Activated T-helper 1 cell treated with Interleukin-2 at 50 U/mL for 16 hours (primary cell): Measurements from ENCODE around the gene ELAVL2.

Source experiments
- DNase-seq: peaks from one replicate; pipeline ENCODE4 v3.0.0-alpha.2; 2020; ENCODE audit warnings: low read depth

Gene ELAVL2

DNA sequence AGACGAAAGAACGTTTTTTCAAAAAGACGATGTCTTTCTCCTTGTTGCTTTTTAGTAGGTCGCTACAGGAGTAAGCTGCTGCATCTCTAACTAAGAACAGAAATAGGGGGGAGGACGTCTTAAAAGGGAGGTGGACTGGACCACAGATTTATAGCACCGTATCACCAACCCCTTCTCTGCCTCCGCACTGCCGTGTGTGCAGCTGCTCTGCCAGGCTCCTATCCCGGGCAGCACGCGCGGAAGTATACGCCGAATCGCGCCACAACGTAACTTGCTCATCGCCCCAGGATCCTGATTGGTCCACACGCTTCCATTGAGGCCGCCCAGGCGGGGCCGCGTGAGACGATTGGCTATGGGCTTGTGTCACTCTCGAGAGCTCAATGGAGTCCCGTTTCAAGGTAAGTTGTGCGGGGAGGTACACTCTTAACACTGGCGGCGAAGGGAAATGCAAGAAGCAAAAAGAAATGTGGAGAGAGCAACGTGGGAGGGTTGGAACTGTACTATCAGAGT, at the start of gene ELAVL2:
Gene ELAVL2 (minus strand): TSS at position 121 of the 510 bp plus-strand sequence. CDS start 64,006 bp downstream, outside the sequence.
- no peak for DNase-seq

DNA sequence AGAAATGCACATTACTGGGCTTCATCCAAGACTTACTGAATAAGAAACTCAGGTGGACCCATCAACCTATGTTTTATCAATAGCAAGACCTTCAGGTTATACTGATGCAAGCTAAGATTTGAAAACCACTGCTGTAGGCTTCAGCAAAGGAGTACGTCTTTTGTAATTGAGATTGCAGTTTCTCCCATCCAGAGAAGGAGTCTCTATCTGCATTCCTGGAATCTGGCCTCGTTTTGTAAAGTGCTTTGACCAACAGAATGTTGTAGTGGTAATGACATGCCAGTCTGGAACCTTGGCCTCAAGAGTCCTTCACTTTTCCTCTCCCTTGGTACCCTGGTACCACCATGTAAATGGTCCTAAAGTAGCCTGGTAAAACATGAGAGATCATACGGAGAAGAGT, 32.2 kb upstream of the ELAVL2 start:
- no peak for DNase-seq

DNA sequence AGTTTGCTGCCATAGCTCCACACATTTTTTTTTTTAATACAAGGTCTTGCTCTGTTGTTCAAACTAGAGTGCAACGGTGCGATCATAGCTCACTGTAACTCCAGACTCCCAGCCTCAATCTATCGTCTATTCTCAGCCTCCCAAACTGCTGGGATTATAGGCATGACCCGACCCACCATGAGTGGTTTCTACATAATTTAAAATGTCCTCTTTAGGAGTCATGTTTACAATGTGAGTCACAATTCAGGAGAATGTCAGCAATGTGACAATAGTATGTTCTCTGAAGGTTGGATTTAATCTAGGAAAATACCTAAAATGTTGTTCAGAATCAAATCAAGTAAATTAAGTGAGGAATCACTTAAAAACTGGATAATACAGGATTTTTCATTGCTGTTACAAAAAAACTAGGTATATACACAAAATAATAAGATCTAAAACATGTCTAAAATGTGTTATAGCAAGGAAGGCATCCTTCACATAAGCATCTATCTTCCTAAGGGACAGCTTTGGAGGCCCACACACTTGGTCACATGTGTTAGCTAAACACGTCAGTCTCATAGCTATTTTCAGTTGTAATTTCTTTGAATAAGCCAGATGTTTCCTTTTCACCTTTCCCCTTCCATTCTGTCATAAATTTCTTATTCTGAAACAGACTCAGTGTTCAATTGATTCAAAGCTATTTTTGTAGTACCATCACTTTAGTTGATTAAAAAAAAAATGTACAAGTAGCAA, 30.0 kb upstream of the ELAVL2 start:
- no peak for DNase-seq

DNA sequence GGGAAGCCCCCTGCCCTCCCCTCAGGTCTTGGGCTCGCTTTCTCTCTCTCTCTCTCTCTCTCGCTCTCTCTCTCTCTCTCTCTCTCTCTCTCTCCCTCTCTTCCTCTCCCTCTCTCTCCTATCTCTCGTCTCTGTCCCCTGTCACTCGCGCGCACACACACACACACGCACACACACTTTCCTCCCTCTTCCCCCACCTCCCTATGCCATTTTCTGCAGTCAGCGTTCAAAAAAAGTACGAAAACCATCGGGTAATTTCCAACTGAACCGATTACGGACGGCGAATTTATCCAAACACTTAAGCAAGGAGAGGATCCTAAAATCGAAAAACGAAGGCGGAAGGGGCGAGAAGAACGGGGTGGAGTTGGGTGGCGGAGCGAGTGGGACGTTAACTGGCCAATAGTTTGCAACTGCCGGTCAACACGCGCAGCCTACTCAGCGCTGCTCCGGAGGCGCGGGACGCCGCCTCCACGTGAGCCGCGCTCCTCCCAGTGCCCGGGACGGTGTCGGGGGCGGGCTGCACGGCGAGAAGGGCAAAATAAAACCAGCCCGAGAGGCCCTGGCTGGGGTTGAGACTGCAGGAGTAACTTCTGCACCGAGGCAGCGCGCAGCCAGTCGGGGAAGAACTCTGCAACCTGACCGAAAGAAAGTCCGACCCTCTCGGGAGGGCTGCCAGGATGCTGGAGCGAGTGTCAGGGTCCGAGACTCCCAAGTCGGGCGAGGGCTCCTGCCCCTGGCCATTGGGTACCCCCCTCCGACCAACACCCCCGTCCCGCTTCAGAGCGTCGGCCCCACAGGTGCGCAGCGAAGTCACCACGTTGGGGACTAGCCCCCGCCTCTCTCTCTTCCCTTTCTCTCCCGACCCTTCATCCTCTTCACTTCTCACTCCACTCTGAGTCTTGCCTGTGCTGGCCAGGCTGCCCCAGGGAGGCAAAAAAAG, 24.9 kb upstream of the ELAVL2 start:
- DNase-seq = no peak

DNA sequence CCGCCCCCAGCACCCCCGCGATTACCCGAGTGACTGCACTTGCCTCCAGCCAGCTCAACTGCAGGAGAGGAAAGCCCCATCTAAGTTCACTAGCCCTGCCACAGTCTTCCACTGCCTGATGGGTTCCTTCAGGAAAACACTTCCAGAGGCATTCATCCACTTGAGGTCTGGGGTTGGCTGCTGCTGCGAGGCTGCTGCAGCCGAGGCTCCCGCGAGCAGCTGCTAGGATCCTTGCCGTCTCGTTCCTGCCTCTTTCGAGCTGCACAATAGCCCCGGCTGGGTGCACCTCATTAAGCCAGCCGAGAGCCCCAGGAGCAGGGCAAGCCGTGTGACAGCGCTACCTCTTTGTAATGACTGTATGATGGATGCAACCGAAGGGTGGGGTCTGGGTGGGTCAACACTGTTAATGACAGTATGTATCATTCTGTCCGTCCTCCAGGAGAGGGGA, 24.2 kb upstream of the ELAVL2 start:
- DNase-seq = no peak

DNA sequence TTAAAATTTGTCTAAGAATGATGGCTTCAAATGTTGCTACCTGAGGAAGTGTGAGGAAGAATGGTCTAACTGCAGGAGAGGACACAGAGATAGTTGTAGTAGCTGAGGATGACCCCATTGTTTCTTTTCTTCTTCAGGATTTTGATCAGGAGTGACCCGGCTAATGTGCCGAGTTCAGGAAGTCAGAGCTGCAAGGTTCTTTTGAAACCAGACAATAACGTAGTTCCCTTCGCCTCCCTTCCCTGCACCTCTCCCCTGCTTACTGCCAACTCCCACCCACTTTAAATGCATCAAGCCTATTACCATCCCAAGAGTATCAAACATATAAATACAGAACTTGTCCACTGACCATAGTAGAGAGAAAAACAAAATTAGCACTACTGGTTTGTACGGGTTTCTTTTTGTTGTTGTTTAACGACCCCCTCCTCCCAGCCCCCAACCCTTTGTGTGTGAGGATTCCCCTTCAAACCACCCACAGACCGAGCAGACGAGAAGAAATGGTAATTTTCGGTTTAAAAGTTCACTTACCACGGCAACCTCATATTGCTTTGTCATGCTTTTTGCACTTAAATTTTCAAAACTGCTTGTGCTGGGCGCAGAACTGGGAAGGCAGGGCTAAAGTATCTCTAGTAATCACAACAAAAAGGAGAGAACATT, 23.5 kb upstream of the ELAVL2 start:
- DNase-seq = no peak

DNA sequence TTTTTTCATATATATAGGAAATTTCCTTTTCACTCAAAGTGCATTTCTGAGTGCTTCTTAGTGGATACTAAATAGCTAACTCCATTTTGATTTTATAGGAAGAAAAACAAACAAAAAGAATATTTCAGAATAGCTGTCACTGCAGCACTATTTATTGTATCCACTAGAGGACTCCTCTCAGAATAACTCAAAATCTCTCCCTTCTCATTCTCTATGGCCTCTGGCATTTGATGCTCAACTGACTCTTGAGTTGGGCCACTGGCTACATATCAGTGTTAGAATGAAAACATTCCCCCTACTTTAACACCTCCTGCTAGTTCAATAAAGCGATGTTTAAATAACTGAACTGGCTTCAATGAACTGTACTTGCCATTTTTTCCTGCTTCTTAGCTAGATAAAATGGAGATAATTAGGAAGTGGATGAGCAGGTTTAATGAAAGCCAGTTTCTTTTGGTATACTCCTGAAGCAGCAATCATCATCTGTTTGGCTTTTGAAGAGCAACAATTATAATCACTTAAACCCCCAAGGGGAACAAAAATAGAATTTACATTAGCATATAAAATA, 16.6 kb upstream of the ELAVL2 start:
- no peak for DNase-seq

DNA sequence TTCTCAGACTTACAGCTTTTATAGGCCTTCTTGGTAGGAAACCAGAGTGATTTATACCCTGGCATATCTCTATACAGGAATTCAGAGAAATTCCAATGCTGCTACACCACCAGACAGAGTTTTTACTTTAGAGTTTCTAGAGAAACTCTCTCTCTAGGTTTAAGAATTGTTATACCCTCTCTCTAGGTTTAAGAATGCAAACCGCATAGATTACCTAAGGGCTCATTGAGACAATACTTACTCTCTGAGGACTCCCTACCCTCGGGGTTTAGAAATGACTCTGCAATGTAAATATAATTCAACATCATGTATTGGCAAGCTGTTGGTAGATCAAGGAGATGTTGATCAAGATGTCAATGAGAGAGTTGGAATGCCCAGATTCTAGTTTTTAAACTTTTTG, 15.3 kb upstream of the ELAVL2 start:
- DNase-seq = no peak

DNA sequence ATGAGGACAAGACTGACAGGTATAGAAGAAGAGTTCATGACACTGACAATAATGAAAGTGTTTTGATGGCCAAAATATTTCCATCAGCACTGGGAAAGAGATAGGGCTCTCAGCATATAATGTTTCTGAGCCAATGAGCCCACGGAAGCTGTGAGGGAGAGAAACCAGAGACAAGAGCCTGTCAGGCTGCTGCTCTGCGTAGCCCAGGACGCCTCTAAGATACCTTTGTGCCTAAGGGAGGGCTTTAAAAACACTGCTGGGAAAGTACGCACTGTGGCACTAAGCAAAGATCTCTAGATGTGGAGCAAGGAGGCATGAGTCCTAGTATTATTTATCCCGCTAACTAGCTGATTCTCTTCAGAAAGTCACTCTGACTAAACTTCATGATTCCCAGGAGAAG, 11.0 kb upstream of the ELAVL2 start:
- no peak for DNase-seq

DNA sequence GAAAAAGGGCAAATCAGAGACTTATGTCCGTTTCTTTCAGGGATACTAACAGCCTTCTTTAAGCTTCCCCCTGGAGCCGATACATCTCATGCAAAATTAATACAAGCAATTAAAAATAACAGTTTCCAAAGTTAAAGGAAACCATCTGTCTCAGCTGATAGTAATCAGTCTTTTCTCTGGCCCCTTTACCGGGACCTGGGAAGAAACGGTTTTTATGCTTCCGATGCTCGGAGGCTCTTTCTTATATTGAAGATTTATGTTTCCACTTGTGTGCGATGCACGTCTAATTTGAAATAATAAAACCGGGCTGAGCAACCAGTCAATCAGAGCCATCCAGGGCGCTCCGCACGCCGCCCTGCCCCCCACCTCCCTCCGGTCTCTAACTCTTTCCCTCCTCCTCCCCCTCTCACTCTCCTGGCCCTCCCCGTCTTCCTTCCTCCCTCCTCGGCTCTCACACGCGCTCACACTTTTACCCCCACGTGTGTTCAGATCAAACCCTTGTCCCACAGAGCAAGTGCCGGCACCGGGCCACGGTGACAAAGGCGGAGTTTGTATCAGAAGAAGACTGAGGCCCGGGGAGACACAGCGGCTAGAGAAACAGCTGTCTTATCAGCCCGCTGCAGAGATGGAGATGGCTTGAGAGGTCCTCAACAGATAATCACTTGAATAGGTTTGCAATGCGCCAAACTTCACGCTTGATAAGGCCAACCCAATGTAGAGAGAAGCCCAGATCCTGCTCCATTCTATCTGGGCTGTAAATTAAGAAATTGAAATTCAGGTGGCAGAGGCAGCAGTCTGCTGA, 5.1 kb upstream of the ELAVL2 start:
- no peak for DNase-seq

DNA sequence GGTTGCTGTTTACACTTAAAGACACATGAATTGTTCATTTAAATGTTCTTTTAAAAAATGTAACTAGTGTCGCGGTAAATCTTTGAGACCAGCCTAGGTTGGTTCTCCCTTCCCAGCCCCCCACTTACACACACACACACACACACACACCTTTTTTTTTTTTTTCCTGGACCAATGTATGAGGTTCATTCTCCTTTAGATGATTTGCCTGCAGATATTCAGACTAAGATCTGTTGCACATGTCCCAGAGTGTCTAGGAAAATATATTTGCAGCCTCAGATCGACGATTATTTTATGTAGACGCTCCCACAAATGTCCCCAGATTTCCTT, 4.4 kb upstream of the ELAVL2 start:
- no peak for DNase-seq

DNA sequence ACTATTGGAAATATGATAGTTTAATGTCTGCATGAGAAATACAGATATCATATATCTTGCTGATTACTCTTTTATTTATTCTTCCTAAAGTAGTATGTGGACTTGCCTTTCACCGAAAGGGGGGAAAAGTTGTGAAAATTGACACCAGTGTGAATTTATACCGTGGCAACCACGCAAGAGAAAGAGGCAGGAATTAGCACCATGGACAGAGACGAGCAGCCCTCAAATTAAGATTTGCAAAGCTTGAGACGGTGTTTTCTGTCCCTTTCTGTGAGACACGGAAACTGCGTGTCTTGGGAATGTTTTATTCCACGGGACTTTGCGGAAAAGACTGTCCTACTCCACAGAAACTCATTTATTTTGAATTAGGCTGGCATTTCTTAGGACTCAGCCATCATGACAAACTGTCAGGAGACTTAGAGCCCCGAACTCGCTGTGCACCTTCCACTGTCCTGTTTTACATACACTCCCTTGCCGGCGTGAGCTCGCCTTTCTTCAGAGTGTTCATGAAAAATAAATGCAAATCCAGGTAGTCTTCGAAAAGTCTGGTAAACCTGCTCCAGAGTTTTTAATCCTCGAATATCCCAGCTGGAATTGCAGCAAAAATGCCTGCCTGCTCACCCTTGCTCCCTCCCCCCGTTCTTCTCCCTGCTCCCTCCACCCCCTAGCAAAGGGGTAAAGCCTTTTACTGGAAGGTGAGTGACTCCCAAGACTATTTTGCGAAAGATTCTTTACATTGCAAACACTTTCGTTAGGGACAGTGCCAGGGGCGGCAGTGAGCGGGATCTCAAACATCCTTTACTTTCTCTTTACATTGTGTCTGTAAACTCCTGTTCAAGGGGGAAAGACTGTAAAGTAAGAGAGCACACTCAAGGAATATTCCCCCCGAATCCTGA, 3.8 kb upstream of the ELAVL2 start:
- no peak for DNase-seq

DNA sequence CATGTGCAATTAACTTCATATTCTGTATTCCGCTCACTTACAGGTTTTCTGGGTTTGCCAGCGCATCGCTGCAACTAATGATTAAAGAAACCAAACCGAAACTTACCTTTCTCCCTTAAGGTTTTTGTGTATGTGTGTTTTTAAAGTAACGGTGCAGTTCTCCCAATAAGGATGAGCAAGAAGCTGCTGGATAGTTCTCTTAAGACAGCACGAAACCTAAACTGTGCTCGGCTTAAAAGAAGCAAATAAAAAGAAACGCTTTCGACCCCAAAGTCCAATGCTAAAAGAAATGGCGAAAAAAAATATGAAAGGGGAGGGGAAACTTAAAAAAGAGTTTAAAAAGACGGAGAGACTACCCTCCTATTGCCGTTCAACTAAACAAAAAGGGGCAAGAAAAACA, 340 bp downstream of the ELAVL2 start:
- DNase-seq = no peak

DNA sequence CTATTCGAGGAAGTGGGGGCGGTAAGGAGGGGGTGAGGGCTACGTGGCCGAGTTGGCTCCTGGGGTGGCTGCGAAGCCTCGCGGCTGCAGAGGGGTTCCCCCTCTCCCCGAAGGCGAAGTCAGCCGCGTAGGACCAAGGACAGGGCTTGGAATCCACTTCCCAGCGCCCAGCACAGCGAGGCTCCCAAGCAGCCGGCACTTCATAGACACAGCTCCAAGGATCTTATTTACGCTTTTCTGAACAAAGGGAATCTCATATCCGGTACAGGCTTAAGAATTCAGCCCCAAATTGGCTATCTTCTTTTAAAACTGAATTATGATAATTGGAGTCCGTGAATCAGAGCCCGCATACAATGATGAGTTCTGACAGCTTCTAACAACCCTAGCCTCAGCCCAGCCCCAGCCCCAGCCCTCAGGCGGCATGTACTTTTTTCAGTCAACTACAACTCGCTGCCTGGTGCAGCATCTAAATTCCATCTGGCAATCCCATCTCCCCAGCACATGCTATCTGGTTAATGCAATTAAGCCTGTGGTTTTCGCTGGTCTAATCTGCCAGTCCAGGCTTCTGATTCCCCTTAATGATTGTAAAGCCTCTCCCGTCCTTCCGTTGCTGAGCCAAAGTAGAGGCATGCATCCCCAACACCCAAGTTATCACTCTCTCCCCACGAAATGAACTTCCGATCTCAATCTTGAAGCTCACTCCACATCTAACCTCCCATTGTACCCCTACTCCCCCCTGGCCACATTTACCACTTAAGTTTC, 1.0 kb downstream of the ELAVL2 start:
- DNase-seq = no peak

DNA sequence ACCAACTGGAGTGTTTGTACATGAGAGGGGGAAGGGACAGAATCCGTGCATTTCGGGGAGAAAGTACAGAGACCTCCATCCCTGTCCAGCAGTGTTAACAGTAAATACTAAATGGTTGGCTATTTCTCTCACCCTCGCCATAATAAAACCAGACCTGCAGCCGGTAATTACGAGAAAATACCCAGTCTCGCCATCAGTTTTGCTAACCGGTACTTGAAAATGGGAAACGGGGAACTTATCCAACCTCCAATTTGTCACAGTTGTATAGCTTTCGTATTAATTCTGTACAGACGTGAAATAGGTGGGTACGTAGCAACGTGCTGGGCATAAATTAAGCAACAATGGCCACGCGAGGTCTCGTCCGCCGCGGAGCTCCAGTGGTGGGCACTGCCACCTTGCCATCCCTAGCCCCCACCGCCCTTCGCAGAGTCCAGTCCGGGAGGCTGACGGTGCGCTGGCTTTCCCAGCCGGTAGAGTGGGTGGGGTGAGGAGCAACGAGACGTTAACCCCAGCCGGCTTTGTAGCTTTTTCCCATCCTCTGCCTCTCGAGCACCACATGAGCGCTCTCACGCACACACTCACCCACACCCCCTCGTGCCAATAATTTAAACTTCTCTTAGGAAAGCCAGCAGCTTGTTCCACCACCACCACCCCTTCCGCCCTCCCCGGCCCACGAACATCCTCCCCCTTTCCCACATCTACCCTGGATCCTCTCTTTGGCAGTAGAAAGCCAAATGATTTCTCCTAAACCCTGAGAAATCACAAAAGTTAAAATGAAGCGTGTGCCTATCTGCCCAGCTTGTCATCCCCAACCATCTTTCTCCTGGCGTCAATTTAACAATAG, 1.8 kb downstream of the ELAVL2 start:
- no peak for DNase-seq

DNA sequence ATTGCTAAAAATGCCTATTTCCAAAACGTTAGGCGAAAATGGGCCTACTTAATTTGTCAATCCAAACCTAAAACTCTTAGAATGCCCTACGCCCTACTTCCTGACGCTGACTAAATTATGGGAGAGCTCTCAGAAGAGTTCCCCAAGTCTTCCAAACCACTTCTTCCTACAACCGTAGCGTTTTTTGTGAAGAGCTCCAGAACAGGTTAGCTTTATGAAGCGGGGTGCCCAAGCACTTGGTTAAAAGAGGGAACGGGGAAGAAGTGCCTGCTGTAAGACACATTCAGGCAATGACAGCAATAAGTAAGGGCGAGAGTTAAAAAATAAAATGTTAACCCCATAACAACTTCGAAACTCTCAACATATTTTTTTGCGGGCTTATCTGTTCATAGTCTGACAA, 2.8 kb downstream of the ELAVL2 start:
- DNase-seq = no peak

DNA sequence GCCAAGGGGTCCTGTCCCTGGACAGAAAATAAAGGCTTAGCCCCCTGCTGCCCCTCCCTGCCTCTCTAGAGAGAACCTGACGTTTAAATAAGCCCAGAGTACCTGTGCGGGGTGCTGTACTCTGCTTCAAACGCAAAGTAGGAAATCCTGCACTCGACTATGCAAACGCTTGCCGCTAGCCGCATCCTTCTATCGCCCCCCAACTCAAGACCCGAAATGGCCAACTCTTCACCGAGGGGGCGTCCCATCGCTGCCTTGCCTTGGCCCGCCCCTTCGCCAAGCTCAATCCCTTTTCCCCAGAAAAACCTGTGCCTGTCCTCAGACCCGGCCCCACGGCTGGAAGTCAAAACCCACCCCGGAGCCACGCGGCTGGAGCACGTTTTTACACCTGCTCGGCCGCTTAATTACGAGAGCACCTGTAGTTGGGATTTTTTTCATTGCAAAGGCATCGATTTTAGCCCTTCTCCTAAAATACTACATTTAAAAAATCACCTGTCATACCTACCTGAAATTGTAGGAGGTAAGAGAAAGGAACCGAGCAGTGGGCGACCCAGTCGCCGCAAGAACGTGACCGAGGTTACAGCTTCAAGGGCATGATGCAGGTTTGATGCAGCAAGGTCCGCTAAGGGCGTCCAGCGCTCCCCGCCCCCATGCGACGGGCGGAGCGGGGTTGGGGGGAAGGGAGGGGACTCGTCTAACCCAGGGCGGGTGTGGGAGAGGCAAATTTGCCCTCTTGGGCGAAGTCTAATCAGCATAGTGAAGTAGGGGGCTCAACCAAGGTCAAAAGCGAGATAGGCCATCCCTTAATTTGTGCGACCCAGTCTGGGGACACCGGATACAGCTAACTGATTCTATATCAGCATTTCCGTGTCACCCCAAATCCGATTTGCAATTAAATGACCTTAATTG, 3.5 kb downstream of the ELAVL2 start:
- DNase-seq = no peak
